Measurements from ENCODE around the gene EXOC4. TPM values are rescaled to one million over a fixed set of nuclear protein-coding genes. Genes with fewer than 3 reads are reported as not detected.

EXOC4 gene
- total and polyA plus RNA-seq, 2 of the 8 experiments (the other 6 are each of a cell fraction or from before 2014, with no cell fraction given), result 27.0 to 67.3 TPM

- TF ChIP-seq HDAC6 (IDR thresholded peaks at IDR 0.05; ENCODE audit: low read depth, low read length) (no peak), USF2 (IDR thresholded peaks at IDR 0.05; ENCODE audit: low read length) (no peak), BACH1 (IDR thresholded peaks at IDR 0.05; ENCODE audit: low read length) (no peak), EZH2 (IDR thresholded peaks at IDR 0.05; ENCODE audit: low read depth, low read length, severe bottlenecking) (no peak), RXRA (IDR thresholded peaks at IDR 0.05; ENCODE audit: insufficient read depth, low read depth, low read length) (no peak)
Measured at GRCh38 chr7:133997463-133997862, 744.6 kb downstream of the EXOC4 start (continued).
